HCT116 (cell line): ENCODE measurements around the gene CAMK2D. TPM values are rescaled to one million over a fixed set of nuclear protein-coding genes. Genes with fewer than 3 reads are reported as not detected.

Source experiments
- ATAC-seq: fragments of 200-7000 bp; cut with Tn5 transposase; 2 replicates; pipeline ENCODE4 v1.9.1; 2020; ENCODE audit warnings: mild to moderate bottlenecking, moderate library complexity
- BruUV-seq: library from RNA; stranded (reverse); fragments of 400-500 nt; replicated peaks from 2 replicates; lab custom pipeline; 2021; lab: Mats Ljungman, UMichigan
- CTCF ChIA-PET: fragments of 300-600 bp; sonication (Branson Sonifier 250); formaldehyde crosslinking; loops from one replicate; lab custom pipeline; 2021; ENCODE audit warnings: antibody characterized with exemption; lab: Charles Lee
- POLR2A ChIA-PET: fragments of 300-600, 350-600 bp; sonication (Branson Sonifier 250); formaldehyde crosslinking; loops from one replicate; lab custom pipeline; 2021; ENCODE audit warnings: antibody characterized with exemption; lab: Charles Lee
- RAD21 ChIA-PET, 2 experiments: fragments of 300-600 bp; sonication (Branson Sonifier 250); formaldehyde crosslinking; loops; one replicate each; lab custom pipeline; 2023; ENCODE audit warnings: low total read pairs in 2 of 2; ENCODE audit not compliant: uncharacterized antibody in 2 of 2, unreplicated experiment in 2 of 2, low non-redundant PET in 1 of 2; lab: Charles Lee
- DNase-seq: peaks from one replicate; pipeline ENCODE4 v3.0.0-alpha.2; 2010; ENCODE audit warnings: low read depth, low spot score
- H2AFZ ChIP-seq: fragments of 200-600 bp; shearing (Covaris generic), sonication (generic); 2 replicates; pipeline ENCODE4 v1.6.1; 2017; ENCODE audit warnings: low read depth, mixed run types, mixed read lengths, antibody characterized with exemption, low read length; ENCODE audit not compliant: poor library complexity, severe bottlenecking
- H3K27ac ChIP-seq: 2 replicates; pipeline ENCODE4 v1.5.1; 2012; ENCODE audit warnings: low read depth, low read length
- H3K27me3 ChIP-seq: fragments of 200-600 bp; sonication (generic); 2 replicates; pipeline ENCODE4 v1.6.1; 2016; ENCODE audit warnings: mixed run types, low read length, mixed read lengths; ENCODE audit not compliant: insufficient read depth
- H3K36me3 ChIP-seq, 2 experiments: fragments of 200-500 bp in 1 of 2; fragments of 200-600 bp in 1 of 2; sonication (Bioruptor generic) in 1 of 2; sonication (generic) in 1 of 2; 2 replicates each; pipeline versions ENCODE4 v1.5.1 to v1.6.1; 2014 to 2016; ENCODE audit warnings: low read length in 2 of 2, inconsistent platforms in 1 of 2, mixed read lengths in 1 of 2, mixed run types in 1 of 2; ENCODE audit not compliant: insufficient read depth in 2 of 2, control insufficient read depth in 1 of 2
- H3K4me1 ChIP-seq, 2 experiments: fragments of 200-600 bp in 1 of 2; sonication (generic) in 1 of 2; 2 replicates each; pipeline versions ENCODE4 v1.5.1 to v1.6.1; 2012 to 2017; ENCODE audit warnings: low read length in 2 of 2, inconsistent platforms in 1 of 2, mild to moderate bottlenecking in 1 of 2, mixed read lengths in 1 of 2, mixed run types in 1 of 2, moderate library complexity in 1 of 2; ENCODE audit not compliant: insufficient read depth in 2 of 2, control insufficient read depth in 1 of 2
- H3K4me2 ChIP-seq: fragments of 200-600 bp; sonication (generic); 2 replicates; pipeline ENCODE4 v1.6.1; 2017; ENCODE audit warnings: mixed run types, low read length, mixed read lengths
- H3K4me3 ChIP-seq, 2 experiments: fragments of 200-600 bp in 1 of 2; sonication (generic) in 1 of 2; replicated peaks in 1 of 2; 2 replicates each; pipeline ENCODE4 v1.5.1; 2011 to 2016; ENCODE audit warnings: low read length in 2 of 2, control low read depth in 1 of 2, low read depth in 1 of 2, mild to moderate bottlenecking in 1 of 2, mixed read lengths in 1 of 2, mixed run types in 1 of 2
- H3K79me2 ChIP-seq: fragments of 200-600 bp; sonication (generic); 2 replicates; pipeline ENCODE4 v1.6.1; 2017; ENCODE audit warnings: mild to moderate bottlenecking, mixed run types, low read length, moderate library complexity, mixed read lengths; ENCODE audit not compliant: insufficient read depth
- H3K9ac ChIP-seq: fragments of 200-600 bp; sonication (generic); 2 replicates; pipeline ENCODE4 v1.6.1; 2016; ENCODE audit warnings: low read length, mixed read lengths
- H3K9me2 ChIP-seq: fragments of 200-600 bp; sonication (generic), shearing (Covaris generic); 2 replicates; pipeline ENCODE4 v1.6.1; 2017; ENCODE audit warnings: mixed run types, mild to moderate bottlenecking, moderate library complexity; ENCODE audit not compliant: insufficient read depth
- H3K9me3 ChIP-seq, 2 experiments: fragments of 200-500 bp in 1 of 2; fragments of 200-600 bp in 1 of 2; sonication (Bioruptor generic) in 1 of 2; sonication (generic) in 1 of 2; 2 replicates each; pipeline ENCODE4 v1.6.1; 2014 to 2017; ENCODE audit warnings: low read length in 2 of 2, mixed read lengths in 2 of 2, inconsistent platforms in 1 of 2, low read depth in 1 of 2, mild to moderate bottlenecking in 1 of 2, mixed run types in 1 of 2, moderate library complexity in 1 of 2; ENCODE audit not compliant: control insufficient read depth in 1 of 2, insufficient read depth in 1 of 2
- H4K20me1 ChIP-seq: fragments of 200-600 bp; sonication (generic), shearing (Covaris generic); 2 replicates; pipeline ENCODE4 v1.6.1; 2017; ENCODE audit warnings: mixed run types, mild to moderate bottlenecking, moderate library complexity; ENCODE audit not compliant: insufficient read depth
- CEBPB ChIP-seq: IDR thresholded peaks from 2 replicates; pipeline ENCODE4 v1.6.1; 2012; ENCODE audit warnings: low read depth
- CTCF ChIP-seq, 3 experiments: fragments of 200-600 bp in 1 of 3; sonication (generic) in 1 of 3; IDR thresholded peaks in 2 of 3; conservative IDR thresholded peaks in 1 of 3; 2 replicates each; pipeline ENCODE4 v1.5.1; 2012 to 2017; ENCODE audit warnings: low read depth in 2 of 3, low read length in 2 of 3, antibody characterized with exemption in 1 of 3, borderline replicate concordance in 1 of 3, control low read depth in 1 of 3, mild to moderate bottlenecking in 1 of 3, mixed read lengths in 1 of 3, mixed run types in 1 of 3, moderate library complexity in 1 of 3; ENCODE audit not compliant: insufficient read depth in 1 of 3
- EGR1 ChIP-seq: IDR thresholded peaks from 2 replicates; pipeline ENCODE4 v1.6.1; 2012; ENCODE audit warnings: low read depth
- ELF1 ChIP-seq: IDR thresholded peaks from 2 replicates; pipeline ENCODE4 v1.6.1; 2012; ENCODE audit warnings: low read depth, borderline replicate concordance
- EZH2 ChIP-seq: fragments of 200-600 bp; sonication (generic); IDR thresholded peaks from 2 replicates; pipeline ENCODE4 v1.6.1; 2017; ENCODE audit warnings: antibody characterized with exemption, mixed run types
- FOSL1 ChIP-seq: IDR thresholded peaks from 2 replicates; pipeline ENCODE4 v1.6.1; 2012; ENCODE audit warnings: low read depth
- JUND ChIP-seq: IDR thresholded peaks from 2 replicates; pipeline ENCODE4 v1.6.1; 2012
- MAX ChIP-seq: IDR thresholded peaks from 2 replicates; pipeline ENCODE4 v1.6.1; 2012
- POLR2A ChIP-seq: IDR thresholded peaks from 2 replicates; pipeline ENCODE4 v1.7.0; 2011; ENCODE audit warnings: borderline replicate concordance; ENCODE audit not compliant: insufficient read depth, insufficient read length; ENCODE audit errors: extremely low read depth
- SIN3A ChIP-seq: IDR thresholded peaks from 2 replicates; pipeline ENCODE4 v1.6.1; 2012; ENCODE audit warnings: low read depth
- SP1 ChIP-seq: IDR thresholded peaks from 2 replicates; pipeline ENCODE4 v1.6.1; 2012; ENCODE audit warnings: low read depth
- SRF ChIP-seq: IDR thresholded peaks from 2 replicates; pipeline ENCODE4 v1.6.1; 2012; ENCODE audit warnings: low read depth
- YY1 ChIP-seq: IDR thresholded peaks from 2 replicates; pipeline ENCODE4 v1.6.1; 2011; ENCODE audit warnings: low read length, low read depth, moderate library complexity, mild to moderate bottlenecking; ENCODE audit not compliant: insufficient replicate concordance; ENCODE audit errors: extremely low read depth
- ZBTB33 ChIP-seq: IDR thresholded peaks from 2 replicates; pipeline ENCODE4 v1.6.1; 2011; ENCODE audit warnings: mild to moderate bottlenecking, low read length, moderate library complexity; ENCODE audit not compliant: insufficient replicate concordance; ENCODE audit errors: extremely low read depth
- ZNF274 ChIP-seq: fragments of 200-500 bp; sonication (Bioruptor generic); IDR thresholded peaks from 2 replicates; pipeline ENCODE4 v1.6.1; 2014; ENCODE audit warnings: mild to moderate bottlenecking, low read depth, low read length, inconsistent platforms
- intact Hi-C: fragments of 100-400 bp; cut with micrococcal nuclease; formaldehyde crosslinking; loops from 2 replicates; pipeline ENCODE4 v1.10.0; 2022
- total RNA-seq: library from RNA; stranded (reverse); gene quantifications from one replicate; pipeline ENCODE4 v1.2.1, GENCODE V29; 2021; ENCODE audit not compliant: unreplicated experiment

CAMK2D gene
- total RNA-seq, 1 experiment from 2014 or later = 67.0 TPM

GRCh38 chr4:113809311-113809710 is 47.8 kb upstream of the CAMK2D start:
- TF ChIP-seq SIN3A (no peak), JUND (no peak), SP1 (no peak), SRF (no peak), EGR1 (no peak), ELF1 (no peak), YY1 (no peak), POLR2A (no peak), CEBPB (no peak), ZBTB33 (no peak), CTCF (IDR thresholded peaks at IDR 0.05 in 2 of 3, conservative IDR thresholded peaks at IDR 0.05 in 1 of 3; ENCODE audit: borderline replicate concordance in 1 of 3, insufficient read depth in 1 of 3, low read depth in 2 of 3, low read length in 2 of 3) (no peak), FOSL1 (no peak), ZNF274 (no peak), EZH2 (no peak), MAX (no peak)
- TF ChIP-seq, all 23 proteins: peak for 0
- ChIA-PET CTCF (no interaction called here), POLR2A (no interaction called here), RAD21 (no interaction called here)
- no peaks in the 10 kb centered on the region for H4K20me1 ChIP-seq
- no peaks in the 10 kb centered on the region for H3K9me2 ChIP-seq
- intact Hi-C loops = no loop called here
- no peak overlapping the region for H3K4me3 ChIP-seq
- H3K9ac ChIP-seq = no peak overlapping the region
- no peak for ATAC-seq
- H3K9me3 ChIP-seq = no peaks in the 10 kb centered on the region
- H3K27me3 ChIP-seq = no peaks in the 10 kb centered on the region
- H3K79me2 ChIP-seq = no peaks in the 10 kb centered on the region
- H2AFZ ChIP-seq = no peak overlapping the region
- no TSS peak for BruUV-seq
- H3K4me2 ChIP-seq = no peak overlapping the region
- no peak overlapping the region for H3K27ac ChIP-seq
- H3K4me1 ChIP-seq = no peaks in the 10 kb centered on the region
- H3K36me3 ChIP-seq = no peaks in the 10 kb centered on the region
- DNase-seq = no peak
